Adrenal gland (tissue), 5 donors: ENCODE data around the gene MAP3K20.

Experiments used
- CTCF ChIP-seq, 6 experiments: fragments of 450-650 bp in 4 of 6; fragments of 200-600 bp in 2 of 6; sonication (generic) in 1 of 6; IDR thresholded peaks; 1 replicate in 5 of 6; 2 replicates in 1 of 6; pipeline versions ENCODE4 v1.5.1 to v1.8.0; 2016 to 2021; ENCODE audit warnings: antibody characterized with exemption in 6 of 6, mild to moderate bottlenecking in 2 of 6, moderate library complexity in 1 of 6
- POLR2A ChIP-seq, 2 donors: fragments of 450-650 bp; IDR thresholded peaks; one replicate each; pipeline ENCODE4 v1.6.1; 2017; ENCODE audit warnings: antibody characterized with exemption in 2 of 2, mild to moderate bottlenecking in 2 of 2, moderate library complexity in 1 of 2
- donor health status: DM: no; HTN: no; CAD: no.

GRCh38 chr2:173090973-173091660 is 15.5 kb downstream of the MAP3K20 start:
- TF ChIP-seq CTCF (IDR thresholded peaks at IDR 0.05), result no peak
- TF ChIP-seq POLR2A (IDR thresholded peaks at IDR 0.05), result no peak
